Karpas-422 (cell line): ENCODE results near the gene SLC29A1. TPM values are rescaled to one million over a fixed set of nuclear protein-coding genes. Genes with fewer than 3 reads are reported as not detected.

Experiments used
- DNase-seq: peaks from one replicate; pipeline ENCODE4 v3.0.0-alpha.2; 2015
- H2AFZ ChIP-seq: fragments of 200-600 bp; sonication (generic); 2 replicates; pipeline ENCODE4 v1.6.1; 2014; ENCODE audit warnings: antibody characterized with exemption, low read length, mixed read lengths
- H3K27ac ChIP-seq: fragments of 200-600 bp; sonication (generic); 2 replicates; pipeline ENCODE4 v1.5.1; 2014; ENCODE audit warnings: mild to moderate bottlenecking, low read length, moderate library complexity
- H3K27me3 ChIP-seq: fragments of 200-600 bp; sonication (generic); 2 replicates; pipeline ENCODE4 v1.6.1; 2014; ENCODE audit warnings: low read length, mixed read lengths
- H3K36me3 ChIP-seq: fragments of 200-600 bp; sonication (generic); 2 replicates; pipeline ENCODE4 v1.6.1; 2014; ENCODE audit warnings: low read length, mixed read lengths; ENCODE audit not compliant: insufficient read depth
- H3K4me1 ChIP-seq: fragments of 200-600 bp; sonication (generic); 2 replicates; pipeline ENCODE4 v1.6.1; 2014; ENCODE audit warnings: mild to moderate bottlenecking, low read length, mixed read lengths
- H3K4me2 ChIP-seq: fragments of 200-600 bp; sonication (generic); 2 replicates; pipeline ENCODE4 v1.6.1; 2014; ENCODE audit warnings: low read length, low read depth, mild to moderate bottlenecking; ENCODE audit not compliant: poor library complexity, severe bottlenecking
- H3K4me3 ChIP-seq: fragments of 200-600 bp; sonication (generic); 2 replicates; pipeline ENCODE4 v1.5.1; 2014; ENCODE audit warnings: mild to moderate bottlenecking, antibody characterized with exemption, low read length, mixed read lengths
- H3K79me2 ChIP-seq: fragments of 200-600 bp; sonication (generic); 2 replicates; pipeline ENCODE4 v1.6.1; 2014; ENCODE audit warnings: mild to moderate bottlenecking, low read length, mixed read lengths
- H3K9ac ChIP-seq: fragments of 200-600 bp; sonication (generic); 2 replicates; pipeline ENCODE4 v1.6.0; 2014; ENCODE audit warnings: low read length
- H3K9me2 ChIP-seq: fragments of 200-600 bp; sonication (generic), shearing (Covaris generic); replicated peaks from 2 replicates; pipeline ENCODE4 v1.6.0; 2014; ENCODE audit warnings: mild to moderate bottlenecking, low read length, moderate library complexity; ENCODE audit not compliant: insufficient read depth
- H3K9me3 ChIP-seq: fragments of 300-700, 200-600 bp; sonication (generic); 2 replicates; pipeline ENCODE4 v1.6.1; 2014; ENCODE audit warnings: low read length, mixed read lengths
- H4K20me1 ChIP-seq: fragments of 200-600 bp; sonication (generic); 2 replicates; pipeline ENCODE4 v1.6.1; 2014; ENCODE audit warnings: mild to moderate bottlenecking, antibody characterized with exemption, low read length, low read depth; ENCODE audit not compliant: insufficient read depth
- total RNA-seq: library from RNA; depleted of rRNA; stranded (reverse); fragments of >200 nt; shearing (Covaris generic); gene quantifications from 2 replicates; pipeline ENCODE4 v1.2.3, GENCODE V29; 2014; ENCODE audit warnings: low replicate concordance

SLC29A1 gene
- total RNA-seq, 1 experiment from 2014 or later = 26.9 TPM

DNA sequence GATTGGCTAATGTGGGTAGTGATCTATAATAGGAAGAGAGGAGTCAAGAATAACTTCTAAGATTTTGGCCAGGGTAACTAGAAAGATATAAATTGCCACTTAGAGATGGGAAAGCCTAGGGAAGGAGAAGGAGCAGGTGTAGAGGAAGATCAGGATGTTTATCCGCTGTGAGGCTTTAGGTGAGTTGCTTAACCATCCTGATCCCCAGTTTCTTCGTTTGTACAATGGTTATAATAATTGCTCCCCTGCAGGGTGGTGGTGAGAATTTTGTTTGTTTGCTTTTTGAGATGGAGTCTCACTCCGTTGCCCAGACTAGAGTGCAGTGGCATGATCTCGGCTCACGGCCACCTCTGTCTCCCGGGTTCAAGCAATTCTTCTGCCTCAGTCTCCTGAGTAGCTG, 9.1 kb upstream of the SLC29A1 start:
- no peaks in the 10 kb centered on the region for H3K9me3 ChIP-seq
- DNase-seq = no peak
- no peaks in the 10 kb centered on the region for H3K27me3 ChIP-seq
- H3K79me2 ChIP-seq = no peaks in the 10 kb centered on the region
- H3K4me2 ChIP-seq = no peak overlapping the region
- no peaks in the 10 kb centered on the region for H3K9me2 ChIP-seq
- no peak overlapping the region for H2AFZ ChIP-seq
- no peak overlapping the region for H3K9ac ChIP-seq
- H3K4me1 ChIP-seq = peaks cover 14% of the 10 kb centered on the region
- H3K4me3 ChIP-seq = no peak overlapping the region
- H3K27ac ChIP-seq = no peak overlapping the region
- peaks cover 4% of the 10 kb centered on the region; the same call in 1 of the 2 replicates for H4K20me1 ChIP-seq
- H3K36me3 ChIP-seq = no peaks in the 10 kb centered on the region

DNA sequence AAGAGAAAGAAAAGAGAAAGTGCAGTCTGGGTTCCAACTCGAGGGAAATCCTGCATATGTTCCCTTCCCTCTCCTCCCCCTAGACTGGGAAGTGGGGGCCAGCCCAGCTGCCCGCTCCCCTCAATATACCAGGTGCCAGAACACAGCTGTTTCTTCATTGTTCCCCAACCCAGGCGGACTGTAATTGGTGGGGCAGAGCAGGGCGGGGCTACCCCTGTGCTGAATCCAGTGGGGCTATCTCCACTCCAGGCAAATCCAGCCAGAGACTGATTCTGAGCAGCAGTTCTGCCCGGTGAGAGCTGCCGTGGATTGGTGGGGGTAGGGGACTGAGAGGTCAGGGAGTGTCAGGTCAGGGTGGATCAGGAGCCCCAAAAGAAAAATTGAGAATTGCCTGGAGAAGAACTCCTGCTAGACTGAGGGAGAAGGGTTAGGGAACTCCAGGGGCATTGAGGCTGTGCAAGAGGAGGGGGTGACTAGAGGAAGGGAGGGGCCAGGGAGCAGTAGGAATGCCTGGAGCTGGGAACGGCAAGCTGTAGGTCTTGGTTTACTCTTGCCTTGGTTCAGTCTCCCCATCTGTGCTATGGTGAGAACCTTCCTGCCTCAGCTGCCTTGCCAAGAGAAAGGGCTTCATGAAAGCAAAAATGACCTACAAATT, 6.6 kb upstream of the SLC29A1 start, which contains the start of gene MYMX:
Gene MYMX, plus strand, starts transcription at position 250 of the 655 bp plus-strand sequence. CDS start 546 bp downstream, outside the sequence.
- Histone ChIP-seq H3K9me2 (no peaks in the 10 kb centered on the region), H3K79me2 (no peaks in the 10 kb centered on the region), H3K9me3 (no peaks in the 10 kb centered on the region), H3K4me3 (no peak within 1 kb of the TSS), H2AFZ (no peak within 1 kb of the TSS), H3K4me2 (no peak within 1 kb of the TSS), H3K9ac (no peak within 1 kb of the TSS), H3K27me3 (no peaks in the 10 kb centered on the region), H3K36me3 (no peaks in the 10 kb centered on the region), H4K20me1 (peaks cover 4% of the 10 kb centered on the region; the same call in 1 of the 2 replicates), H3K4me1 (peaks cover 28% of the 10 kb centered on the region), H3K27ac (no peak within 1 kb of the TSS)
- DNase-seq = no peak

DNA sequence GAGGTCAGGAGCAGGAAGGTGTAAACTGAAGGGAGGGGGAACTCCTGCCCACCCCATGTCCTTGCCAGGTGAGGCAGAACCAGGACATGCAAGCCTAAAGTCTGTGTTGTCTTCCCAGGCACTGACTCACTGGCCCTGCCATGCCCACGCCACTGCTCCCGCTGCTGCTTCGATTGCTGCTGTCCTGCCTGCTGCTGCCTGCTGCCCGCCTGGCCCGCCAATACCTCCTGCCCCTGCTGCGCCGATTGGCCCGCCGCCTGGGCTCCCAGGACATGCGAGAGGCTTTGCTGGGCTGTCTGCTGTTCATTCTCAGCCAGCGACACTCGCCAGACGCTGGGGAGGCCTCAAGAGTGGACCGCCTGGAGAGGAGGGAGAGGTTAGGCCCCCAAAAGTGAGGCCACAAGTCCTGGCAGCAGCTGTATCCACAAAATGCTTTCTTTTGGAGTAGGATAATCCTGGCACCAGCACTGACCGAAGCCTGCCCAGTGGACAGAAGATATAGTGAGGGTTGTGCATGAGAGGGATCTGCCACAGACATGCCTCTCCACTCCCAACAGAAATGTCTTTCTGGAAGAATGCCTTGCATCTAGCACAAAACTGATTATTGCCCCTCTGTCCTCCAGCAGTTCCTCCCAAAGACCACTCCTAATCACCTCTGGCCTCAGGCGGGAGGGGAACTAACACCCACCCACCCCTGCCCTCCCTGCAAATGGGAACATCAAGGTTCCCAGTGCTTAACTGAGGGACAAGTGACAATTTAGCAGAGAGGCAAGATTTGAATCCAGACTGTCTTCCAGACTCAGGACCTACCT, 5.9 kb upstream of the SLC29A1 start:
- no peak overlapping the region for H2AFZ ChIP-seq
- no peaks in the 10 kb centered on the region for H3K9me2 ChIP-seq
- H3K36me3 ChIP-seq = no peaks in the 10 kb centered on the region
- peaks cover 30% of the 10 kb centered on the region for H3K4me1 ChIP-seq
- DNase-seq = no peak
- no peak overlapping the region for H3K4me3 ChIP-seq
- no peaks in the 10 kb centered on the region for H3K79me2 ChIP-seq
- H4K20me1 ChIP-seq = peaks cover 4% of the 10 kb centered on the region; the same call in 1 of the 2 replicates
- no peaks in the 10 kb centered on the region for H3K9me3 ChIP-seq
- no peak overlapping the region for H3K4me2 ChIP-seq
- no peak overlapping the region for H3K9ac ChIP-seq
- H3K27ac ChIP-seq = no peak overlapping the region
- H3K27me3 ChIP-seq = no peaks in the 10 kb centered on the region

DNA sequence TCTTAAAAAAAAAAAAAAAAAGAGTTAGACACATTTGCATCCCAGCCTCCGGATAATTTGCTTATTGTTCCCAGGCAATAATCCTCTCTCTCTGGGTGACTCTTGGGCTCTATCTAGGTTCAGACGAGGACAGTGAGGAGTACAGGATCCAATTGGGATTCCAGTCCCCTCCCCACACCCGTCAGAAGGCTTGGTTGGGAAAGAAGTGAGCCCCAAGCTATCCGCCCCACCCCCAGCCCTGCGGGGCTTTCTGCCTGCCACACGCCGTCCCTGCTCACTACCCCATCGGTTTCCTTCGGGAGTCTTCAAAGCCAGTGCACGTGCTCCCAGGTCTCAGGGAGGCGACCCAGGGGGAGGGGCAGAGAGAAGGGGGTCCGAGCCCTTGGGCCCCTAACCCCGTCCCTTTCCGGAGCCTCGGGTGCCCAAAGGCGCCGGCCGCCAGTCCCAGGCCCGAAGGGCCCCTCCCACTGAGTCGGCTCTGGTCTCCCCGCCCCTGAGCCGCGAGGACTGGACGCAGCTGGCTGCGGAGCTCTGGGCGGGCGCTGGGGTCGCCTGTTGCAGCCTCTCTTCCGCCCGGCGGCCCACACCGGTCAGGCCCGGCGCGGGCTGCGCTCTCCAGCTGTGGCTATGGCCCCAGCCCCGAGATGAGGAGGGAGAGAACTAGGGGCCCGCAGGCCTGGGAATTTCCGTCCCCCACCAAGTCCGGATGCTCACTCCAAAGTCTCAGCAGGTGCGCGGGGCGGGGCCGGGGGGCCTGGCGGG, 4.2 kb upstream of the SLC29A1 start:
- H3K4me3 ChIP-seq = peak overlapping the region; percentile 66
- no peaks in the 10 kb centered on the region for H3K9me2 ChIP-seq
- peak overlapping the region; percentile 86; the same call in 1 of the 2 replicates for H2AFZ ChIP-seq
- H3K27ac ChIP-seq = no peak overlapping the region
- H3K9me3 ChIP-seq = no peaks in the 10 kb centered on the region
- H3K79me2 ChIP-seq = peaks cover 6% of the 10 kb centered on the region
- peak overlapping the region; percentile 81 for H3K4me2 ChIP-seq
- DNase-seq = peak; percentile 78
- H3K9ac ChIP-seq = peak overlapping the region; percentile 63
- H3K27me3 ChIP-seq = no peaks in the 10 kb centered on the region
- peaks cover 38% of the 10 kb centered on the region for H3K4me1 ChIP-seq
- H3K36me3 ChIP-seq = no peaks in the 10 kb centered on the region
- H4K20me1 ChIP-seq = peaks cover 4% of the 10 kb centered on the region; the same call in 1 of the 2 replicates

DNA sequence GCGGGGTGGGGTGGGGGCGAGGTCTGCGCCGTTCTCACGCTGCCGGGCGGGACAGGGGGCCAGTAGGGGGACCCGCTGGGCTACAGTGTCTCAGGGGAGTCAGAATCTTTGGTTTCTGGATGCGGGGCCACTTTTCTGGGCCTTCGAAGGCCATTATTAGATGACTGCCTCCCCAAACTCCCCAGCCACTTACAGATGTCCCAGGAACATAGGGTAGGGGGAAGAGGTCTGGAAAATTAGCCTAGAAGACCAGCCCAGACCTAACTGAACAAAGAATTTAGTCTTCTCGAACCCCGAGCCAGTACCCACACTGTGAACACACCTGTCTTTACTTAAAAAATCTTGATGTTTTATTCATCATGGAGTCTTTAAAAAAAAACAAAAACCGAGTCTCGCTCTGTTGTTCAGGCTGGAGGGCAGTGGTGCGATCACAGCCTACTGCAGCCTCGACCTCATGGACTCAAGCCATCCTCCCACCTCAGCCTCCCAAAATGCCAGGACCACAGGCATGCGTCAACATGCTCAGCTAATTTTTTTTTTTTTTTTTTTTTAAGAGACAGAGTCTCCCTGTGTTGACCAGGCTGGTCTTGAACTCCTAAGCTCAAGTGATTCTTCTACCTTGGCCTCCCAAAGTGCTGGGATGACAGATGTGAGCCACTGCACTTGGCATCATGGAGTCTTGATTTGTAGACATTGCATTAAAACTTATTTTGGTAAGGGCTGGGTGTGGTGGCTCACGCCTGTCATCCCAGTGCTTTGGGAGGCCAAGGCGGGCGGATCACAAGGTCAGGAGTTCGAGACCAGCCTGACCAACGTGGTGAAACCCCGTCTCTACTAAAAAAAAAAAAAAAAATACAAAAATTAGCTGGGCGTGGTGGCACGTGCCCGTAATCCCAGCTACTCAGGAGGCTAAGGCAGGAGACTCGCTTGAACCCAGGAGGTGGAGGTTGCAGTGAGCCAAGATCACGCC, 3.3 kb upstream of the SLC29A1 start:
- Histone ChIP-seq H3K9me3 (no peaks in the 10 kb centered on the region), H3K4me1 (peaks cover 47% of the 10 kb centered on the region), H3K79me2 (peaks cover 15% of the 10 kb centered on the region), H3K27me3 (no peaks in the 10 kb centered on the region), H3K4me2 (peak overlapping the region; percentile 81), H3K9me2 (no peaks in the 10 kb centered on the region), H4K20me1 (peaks cover 4% of the 10 kb centered on the region; the same call in 1 of the 2 replicates), H3K36me3 (no peaks in the 10 kb centered on the region), H3K9ac (peak overlapping the region; percentile 63; the same call in 1 of the 2 replicates), H3K4me3 (peak overlapping the region; percentile 66; the same call in 1 of the 2 replicates), H2AFZ (no peak overlapping the region), H3K27ac (no peak overlapping the region)
- DNase-seq = no peak

DNA sequence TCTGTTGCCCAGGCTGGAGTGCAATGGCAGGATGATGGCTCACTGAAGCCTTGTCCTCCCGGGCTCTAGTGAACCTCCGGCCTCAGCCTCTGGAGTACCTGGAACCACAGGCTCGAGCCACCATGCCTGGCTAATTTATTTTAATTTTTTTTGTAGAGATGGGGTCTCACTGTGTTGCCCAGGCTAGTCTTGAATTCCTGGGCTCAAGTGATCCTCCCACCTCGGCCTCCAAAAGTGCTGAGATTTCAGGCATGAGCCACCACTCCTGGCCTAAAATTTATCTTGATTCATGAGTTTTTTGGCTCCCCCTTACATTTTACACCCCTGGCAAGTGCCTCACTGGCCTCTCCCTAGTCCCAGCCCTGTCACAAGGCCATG, 2.5 kb upstream of the SLC29A1 start:
- Histone ChIP-seq H3K4me2 (no peak overlapping the region), H3K4me3 (no peak overlapping the region), H2AFZ (no peak overlapping the region), H3K9ac (no peak overlapping the region), H3K4me1 (peaks cover 55% of the 10 kb centered on the region), H3K27me3 (no peaks in the 10 kb centered on the region), H3K36me3 (no peaks in the 10 kb centered on the region), H3K9me2 (no peaks in the 10 kb centered on the region), H3K9me3 (no peaks in the 10 kb centered on the region), H3K27ac (no peak overlapping the region), H3K79me2 (peaks cover 23% of the 10 kb centered on the region), H4K20me1 (peaks cover 4% of the 10 kb centered on the region; the same call in 1 of the 2 replicates)
- no peak for DNase-seq

DNA sequence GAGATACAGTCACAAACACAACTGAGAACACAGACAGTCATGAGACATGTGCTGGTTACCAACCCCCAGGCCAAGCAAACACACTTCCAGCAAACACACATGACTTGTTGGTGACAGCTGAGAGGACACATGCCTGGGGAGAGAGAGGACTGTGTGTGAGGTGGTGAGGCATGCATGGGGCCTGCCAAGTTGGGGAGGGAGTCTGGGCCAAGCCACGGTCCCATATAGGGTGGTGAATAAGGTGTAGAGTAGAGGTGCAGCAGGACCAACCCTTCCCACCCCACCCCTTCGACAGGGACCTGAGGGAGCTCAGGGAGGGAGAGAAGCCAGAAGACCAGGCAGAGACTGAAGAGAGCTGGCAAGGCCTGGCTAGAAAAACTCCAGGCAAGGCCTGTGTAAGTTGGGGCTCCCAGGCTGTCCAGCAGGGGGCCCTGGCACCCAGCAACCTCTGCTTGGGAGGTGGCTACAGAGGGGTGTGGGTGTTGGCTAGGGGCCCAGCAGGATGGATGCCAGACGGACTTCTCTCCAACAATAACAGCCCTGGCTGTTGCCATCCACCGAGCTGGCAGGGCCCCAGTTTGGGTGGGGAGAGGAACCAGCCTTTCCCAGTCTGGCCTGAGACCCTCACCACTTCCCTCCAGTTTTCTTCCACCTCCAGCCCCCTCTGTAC, 2.0 kb upstream of the SLC29A1 start:
- Histone ChIP-seq H2AFZ (no peak overlapping the region), H3K4me2 (no peak overlapping the region), H3K9me2 (no peaks in the 10 kb centered on the region), H3K79me2 (peaks cover 28% of the 10 kb centered on the region), H3K4me3 (no peak overlapping the region), H3K9ac (peak overlapping the region; percentile 42), H3K27me3 (no peaks in the 10 kb centered on the region), H4K20me1 (peaks cover 4% of the 10 kb centered on the region; the same call in 1 of the 2 replicates), H3K9me3 (no peaks in the 10 kb centered on the region), H3K4me1 (peaks cover 60% of the 10 kb centered on the region), H3K36me3 (no peaks in the 10 kb centered on the region), H3K27ac (no peak overlapping the region)
- DNase-seq = peak; percentile 92
